PC-9 (cell line): ENCODE results near the gene ZNF101. TPM values are rescaled to one million over a fixed set of nuclear protein-coding genes. Genes with fewer than 3 reads are reported as not detected.
"Not testable (repeated sequence)": the region's sequence is repeated elsewhere in the genome, so short reads cannot be mapped to it uniquely, and the experiment has no call there.

ENCODE experiments used
- BruUV-seq: library from RNA; stranded (reverse); fragments of 400-500 nt; replicated peaks from 2 replicates; lab custom pipeline; 2021; lab: Mats Ljungman, UMichigan
- CTCF ChIA-PET: fragments of 300-600 bp; sonication (Branson Sonifier 250); formaldehyde crosslinking; loops from one replicate; lab custom pipeline; 2022; ENCODE audit warnings: antibody characterized with exemption; lab: Charles Lee
- POLR2A ChIA-PET: fragments of 300-600 bp; sonication (Branson Sonifier 250); formaldehyde crosslinking; loops from one replicate; lab custom pipeline; 2022; ENCODE audit warnings: antibody characterized with exemption; ENCODE audit not compliant: unreplicated experiment; lab: Charles Lee
- DNase-seq, 2 experiments: peaks; one replicate each; pipeline versions ENCODE4 v3.0.0 to v3.0.0-alpha.2; 2015 to 2022; ENCODE audit warnings: mixed read lengths in 1 of 2
- H2AFZ ChIP-seq: fragments of 200-600 bp; sonication (generic); 2 replicates; pipeline ENCODE4 v1.8.1; 2017; ENCODE audit warnings: antibody characterized with exemption
- H3F3A ChIP-seq: fragments of 200-600 bp; sonication (generic); 2 replicates; pipeline ENCODE4 v1.8.1; 2017; ENCODE audit warnings: antibody characterized with exemption, mild to moderate bottlenecking, low read depth; ENCODE audit not compliant: insufficient read depth
- H3K27ac ChIP-seq: fragments of 200-600 bp; sonication (generic); 2 replicates; pipeline ENCODE4 v1.6.1; 2016; ENCODE audit warnings: mixed run types
- H3K27me3 ChIP-seq: fragments of 200-600 bp; sonication (generic); 2 replicates; pipeline ENCODE4 v1.6.1; 2016; ENCODE audit warnings: low read depth, mixed run types; ENCODE audit not compliant: insufficient read depth
- H3K36me3 ChIP-seq: fragments of 200-600 bp; sonication (generic); 2 replicates; pipeline ENCODE4 v1.6.1; 2016; ENCODE audit warnings: low read depth, mixed run types
- H3K4me1 ChIP-seq: fragments of 200-600 bp; sonication (generic); replicated peaks from 2 replicates; pipeline ENCODE4 v1.6.1; 2016; ENCODE audit warnings: mixed run types; ENCODE audit not compliant: insufficient read depth
- H3K4me2 ChIP-seq: fragments of 200-600 bp; sonication (generic); 2 replicates; pipeline ENCODE4 v1.6.1; 2017; ENCODE audit warnings: mixed run types
- H3K4me3 ChIP-seq: fragments of 200-600 bp; sonication (generic); 2 replicates; pipeline ENCODE4 v1.6.1; 2016; ENCODE audit warnings: mixed run types
- H3K79me2 ChIP-seq: fragments of 200-600 bp; sonication (generic); 2 replicates; pipeline ENCODE4 v1.6.1; 2017; ENCODE audit warnings: low read depth, mixed run types
- H3K9me2 ChIP-seq: fragments of 200-600 bp; sonication (generic); 2 replicates; pipeline ENCODE4 v1.8.1; 2017; ENCODE audit warnings: mild to moderate bottlenecking; ENCODE audit not compliant: insufficient read depth
- H3K9me3 ChIP-seq: fragments of 200-600 bp; sonication (generic); 2 replicates; pipeline ENCODE4 v1.8.1; 2016; ENCODE audit warnings: low read depth; ENCODE audit not compliant: insufficient read depth
- H4K20me1 ChIP-seq: fragments of 200-600 bp; sonication (generic); 2 replicates; pipeline ENCODE4 v1.8.1; 2017; ENCODE audit not compliant: insufficient read depth
- CTCF ChIP-seq: fragments of 200-600 bp; sonication (generic); conservative IDR thresholded peaks from 2 replicates; pipeline ENCODE4 v1.6.1; 2017; ENCODE audit warnings: mixed run types, antibody characterized with exemption, mild to moderate bottlenecking, moderate library complexity
- EZH2 ChIP-seq: fragments of 200-600 bp; sonication (generic); IDR thresholded peaks from 2 replicates; pipeline ENCODE4 v1.8.0; 2017; ENCODE audit warnings: antibody characterized with exemption, low read depth
- intact Hi-C: fragments of 100-400 bp; cut with micrococcal nuclease; formaldehyde crosslinking; loops from one replicate; pipeline ENCODE4 v1.10.0; 2022; ENCODE audit not compliant: unreplicated experiment
- total RNA-seq: library from RNA; stranded (reverse); gene quantifications from 2 replicates; pipeline ENCODE4 v1.2.3, GENCODE V29; 2021

Gene ZNF101
- total RNA-seq, 1 experiment from 2014 or later = 9.3 TPM

- Histone ChIP-seq H3K9me2 (no peaks in the 10 kb centered on the region), H4K20me1 (peaks cover 28% of the 10 kb centered on the region), H2AFZ (peak within 1 kb of the TSS; percentile 81), H3K4me2 (peak within 1 kb of the TSS; percentile 99), H3K36me3 (peaks cover 2% of the 10 kb centered on the region; the same call in 1 of the 2 replicates), H3F3A (peaks cover 21% of the 10 kb centered on the region; the same call in 1 of the 2 replicates), H3K4me3 (peak within 1 kb of the TSS; percentile 95), H3K9me3 (no peaks in the 10 kb centered on the region), H3K27ac (peak within 1 kb of the TSS; percentile 64), H3K79me2 (peaks cover 39% of the 10 kb centered on the region), H3K27me3 (no peaks in the 10 kb centered on the region), H3K4me1 (peaks cover 19% of the 10 kb centered on the region)
- ChIA-PET POLR2A (interaction anchor here (0.6 to 0.7 kb wide), 2 partner anchors 298 to 389 kb away, joined by 3 to 4 read pairs; no protein-coding TSS in a partner anchor), CTCF (interaction anchor here (0.6 kb wide), 1 partner anchor 132 kb away, joined by 6 read pairs; no protein-coding TSS in a partner anchor)
- TF ChIP-seq EZH2 (no peak), CTCF (no peak)
- no TSS peak for BruUV-seq
- DNase-seq = peak; percentile 92 to 96
- intact Hi-C loops = loop anchor here (1.0 to 5.0 kb wide), 2 partner anchors 69 to 113 kb away; partner anchors contain the start of gene ZNF14
These were observed 5.2 kb upstream of the ZNF101 start, which contains the start of gene ATP13A1 for GRCh38 chr19:19663256-19664120. Gene ATP13A1, minus strand, starts transcription at chr19:19663676. Its CDS starts 10 bp downstream, at chr19:19663666.

GRCh38 chr19:19665420-19665948 lies 3.2 kb upstream of the ZNF101 start:
- H3K9me2 ChIP-seq, CTCF ChIA-PET, H3K27me3 ChIP-seq, H3K27ac ChIP-seq, BruUV-seq, DNase-seq, H2AFZ ChIP-seq, H3K4me3 ChIP-seq, H3K36me3 ChIP-seq, POLR2A ChIA-PET, H3K9me3 ChIP-seq, H3K4me2 ChIP-seq: not testable (repeated sequence)
- Histone ChIP-seq H3F3A (peaks cover 21% of the 10 kb centered on the region; the same call in 1 of the 2 replicates), H3K4me1 (peaks cover 28% of the 10 kb centered on the region), H4K20me1 (peaks cover 20% of the 10 kb centered on the region), H3K79me2 (peaks cover 40% of the 10 kb centered on the region)
- intact Hi-C loops = loop anchor here (5.0 kb wide), 1 partner anchor 157 kb away; the partner anchor contains the start of gene ZNF506

- TF ChIP-seq CTCF (no peak), EZH2 (no peak)
- H3K9me3 ChIP-seq = peaks cover 14% of the 10 kb centered on the region
- H2AFZ ChIP-seq = no peak overlapping the region
- DNase-seq = no peak
- BruUV-seq = TSS peak; percentile 39
- peak overlapping the region; percentile 76 for H3K4me2 ChIP-seq
- peaks cover 5% of the 10 kb centered on the region; the same call in 1 of the 2 replicates for H3F3A ChIP-seq
- intact Hi-C loops = no loop called here
- ChIA-PET POLR2A (no interaction called here), CTCF (no interaction called here)
- H4K20me1 ChIP-seq = no peaks in the 10 kb centered on the region
- H3K4me1 ChIP-seq = peaks cover 12% of the 10 kb centered on the region; the same call in 1 of the 2 replicates
- peak overlapping the region; percentile 78; the same call in 1 of the 2 replicates for H3K4me3 ChIP-seq
- H3K36me3 ChIP-seq = peaks cover 5% of the 10 kb centered on the region
- no peaks in the 10 kb centered on the region for H3K27me3 ChIP-seq
- no peaks in the 10 kb centered on the region for H3K9me2 ChIP-seq
- H3K27ac ChIP-seq = no peak overlapping the region
- peaks cover 20% of the 10 kb centered on the region for H3K79me2 ChIP-seq
These were observed 1.5 kb downstream of the ZNF101 start for GRCh38 chr19:19670070-19670551.
